Heart left ventricle (tissue), 16 donors: Measurements from ENCODE around the gene ZNF76. TPM values are rescaled to one million over a fixed set of nuclear protein-coding genes. Genes with fewer than 3 reads are reported as not detected.

Experiments
- ATAC-seq, 4 donors: fragments of 200-7000 bp; cut with Tn5 transposase; one replicate each; pipeline ENCODE4 v1.9.1; 2020 to 2022; ENCODE audit warnings: moderate library complexity in 4 of 4, mild to moderate bottlenecking in 3 of 4, moderate number of reproducible peaks in 1 of 4
- DNase-seq, 5 donors: peaks; one replicate each; pipeline ENCODE4 v3.0.0-alpha.2; 2020
- H3K27ac ChIP-seq, 12 donors: fragments of 200-600 bp; sonication (generic) in 4 of 12; one replicate each; pipeline versions ENCODE4 v1.5.0 to v1.8.0; 2016 to 2022; ENCODE audit warnings: mild to moderate bottlenecking in 2 of 12
- H3K27me3 ChIP-seq, 9 donors: fragments of 200-600 bp; sonication (generic) in 2 of 9; one replicate each; pipeline versions ENCODE4 v1.5.1 to v1.8.0; 2016 to 2022; ENCODE audit warnings: mild to moderate bottlenecking in 3 of 9
- H3K36me3 ChIP-seq, 9 donors: fragments of 200-600 bp; sonication (generic) in 2 of 9; one replicate each; pipeline versions ENCODE4 v1.5.0 to v1.8.0; 2018 to 2022; ENCODE audit warnings: mild to moderate bottlenecking in 2 of 9
- H3K4me1 ChIP-seq, 12 donors: fragments of 200-600 bp; sonication (generic) in 4 of 12; one replicate each; pipeline versions ENCODE4 v1.5.0 to v1.8.0; 2016 to 2022; ENCODE audit warnings: mild to moderate bottlenecking in 3 of 12
- H3K4me3 ChIP-seq, 12 donors: fragments of 200-600 bp; sonication (generic) in 4 of 12; one replicate each; pipeline versions ENCODE4 v1.5.0 to v1.8.0; 2017 to 2022; ENCODE audit warnings: mild to moderate bottlenecking in 9 of 12, moderate library complexity in 4 of 12
- H3K9me3 ChIP-seq, 12 donors: fragments of 200-600 bp; sonication (generic) in 4 of 12; one replicate each; pipeline versions ENCODE4 v1.5.0 to v1.8.0; 2016 to 2022; ENCODE audit warnings: mild to moderate bottlenecking in 1 of 12
- POLR2A ChIP-seq, 2 donors: fragments of 450-650 bp; IDR thresholded peaks; one replicate each; pipeline ENCODE4 v1.6.1; 2017; ENCODE audit warnings: antibody characterized with exemption in 2 of 2, mild to moderate bottlenecking in 2 of 2, moderate library complexity in 2 of 2
- WGBS, 4 donors: extraction: QIAGEN DNeasy Blood & Tissue Kit in 2 of 4; methylation state at CpG; one replicate each; pipeline versions ENCODE4 v1.1.5 to v1.1.7; 2013 to 2018; 5-methylcytosine and 5-hydroxymethylcytosine counted together
- intact Hi-C, 10 donors: fragments of 100-400 bp; cut with DNase I; formaldehyde crosslinking; loops; one replicate each; pipeline versions ENCODE4 v1.11.1 to v1.14.2; 2022
- polyA plus RNA-seq, 2 donors: library from polyadenylated mRNA; stranded (reverse); fragments of 200-250 nt; gene quantifications; one replicate each; pipeline ENCODE4 v1.2.3, GENCODE V29; 2013
- total RNA-seq, 9 donors: library from RNA; depleted of rRNA in 2 of 9; stranded (reverse); fragments of >200 nt in 2 of 9; fragmentation: NEBNext Ultra II Directional in 3 of 9; extraction: Animal tissue kit (Norgen Biotek cat#: 25700) in 3 of 9; gene quantifications; one replicate each; pipeline versions ENCODE4 v1.1.0 to v1.2.4, GENCODE V29; 2016 to 2023
- TF ChIP-seq, protein P1 (sequence below), 12 donors: fragments of 200-600 bp; sonication (generic) in 4 of 12; IDR thresholded peaks; one replicate each; pipeline versions ENCODE4 v1.5.0 to v1.8.0; 2018 to 2022; ENCODE audit warnings: antibody characterized with exemption in 12 of 12, mild to moderate bottlenecking in 5 of 12
- donor health status: ischemic (EF 13 %, LVEDD 7.1; RV severe dilation, severe dysfunction).
- donor health status: healthy with polysubstance abuse.
- donor health status: DM: no; HTN: yes; CAD: no.
- donor health status: DM: no; HTN: no; CAD: no.
- donor health status: ischemic (EF 25% LVEDD 6.9; RV normal size, moderate dysfunction).
- donor health status: ischemic (EF 25% LVEDD 5.7; RV mildly dilated, moderate dysfunction).
- donor health status: healthy.
- donor health status: DM: yes; HTN: yes; CAD: no.
- donor health status: ischemic (EF 35%, LVEDD 5.7; RV mildly dilated, moderate dysfunction).
- donor health status: nonischemic (EF 11% LVEDD 7.7; RV severe dilation, severe dysfunction).
- donor health status: DM: yes; HTN: yes; CAD: no.
- donor health status: PGD.
- donor health status: ischemic (EF 29% LVEDD 5.4; RV normal size, mild dysfunction).
- donor health status: nonischemic (EF 23%, LVEDD 6.1; RV moderate dilation, normal function).

Gene ZNF76
- total and polyA plus RNA-seq, 11 donors = 20.2 to 46.1 (median 33.0) TPM

DNA sequence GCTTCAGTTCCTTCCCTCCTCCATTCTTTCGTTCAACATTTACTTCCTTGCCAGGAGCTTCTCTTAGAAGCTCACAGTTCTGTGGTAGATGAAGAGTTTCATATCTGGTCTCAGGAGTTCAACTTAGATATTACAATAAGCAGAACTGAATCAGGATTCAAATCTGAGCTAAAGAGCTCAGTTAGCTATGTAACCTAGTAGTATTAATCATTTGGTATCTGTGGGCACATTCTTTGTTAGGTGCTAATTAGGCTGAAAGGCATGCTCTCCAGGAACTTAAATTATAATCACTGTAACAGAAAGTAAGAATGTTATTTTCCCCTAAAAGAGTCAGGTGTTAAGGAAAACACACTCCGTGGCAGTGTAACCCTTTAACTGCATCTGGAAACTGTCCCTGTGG, 8.4 kb downstream of the ZNF76 start:
- Histone ChIP-seq H3K36me3 (peaks cover 0 to 9% (median 0%) of the 10 kb centered on the region in 9 donors), H3K27ac (no peak overlapping the region), H3K27me3 (no peaks in the 10 kb centered on the region), H3K9me3 (no peaks in the 10 kb centered on the region), H3K4me3 (no peak overlapping the region), H3K4me1 (peaks cover 0 to 45% (median 23%) of the 10 kb centered on the region in 12 donors)
- 45 to 63% (median 56%) methylated on average over 2 of the region's 2 CpGs for WGBS, 4 donors
- TF ChIP-seq, protein P1, sequence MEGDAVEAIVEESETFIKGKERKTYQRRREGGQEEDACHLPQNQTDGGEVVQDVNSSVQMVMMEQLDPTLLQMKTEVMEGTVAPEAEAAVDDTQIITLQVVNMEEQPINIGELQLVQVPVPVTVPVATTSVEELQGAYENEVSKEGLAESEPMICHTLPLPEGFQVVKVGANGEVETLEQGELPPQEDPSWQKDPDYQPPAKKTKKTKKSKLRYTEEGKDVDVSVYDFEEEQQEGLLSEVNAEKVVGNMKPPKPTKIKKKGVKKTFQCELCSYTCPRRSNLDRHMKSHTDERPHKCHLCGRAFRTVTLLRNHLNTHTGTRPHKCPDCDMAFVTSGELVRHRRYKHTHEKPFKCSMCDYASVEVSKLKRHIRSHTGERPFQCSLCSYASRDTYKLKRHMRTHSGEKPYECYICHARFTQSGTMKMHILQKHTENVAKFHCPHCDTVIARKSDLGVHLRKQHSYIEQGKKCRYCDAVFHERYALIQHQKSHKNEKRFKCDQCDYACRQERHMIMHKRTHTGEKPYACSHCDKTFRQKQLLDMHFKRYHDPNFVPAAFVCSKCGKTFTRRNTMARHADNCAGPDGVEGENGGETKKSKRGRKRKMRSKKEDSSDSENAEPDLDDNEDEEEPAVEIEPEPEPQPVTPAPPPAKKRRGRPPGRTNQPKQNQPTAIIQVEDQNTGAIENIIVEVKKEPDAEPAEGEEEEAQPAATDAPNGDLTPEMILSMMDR (IDR thresholded peaks at IDR 0.05) = no peak
- TF ChIP-seq POLR2A (IDR thresholded peaks at IDR 0.05) = no peak
- DNase-seq = no peak
- ATAC-seq = no peak
- intact Hi-C loops = no loop called here

DNA sequence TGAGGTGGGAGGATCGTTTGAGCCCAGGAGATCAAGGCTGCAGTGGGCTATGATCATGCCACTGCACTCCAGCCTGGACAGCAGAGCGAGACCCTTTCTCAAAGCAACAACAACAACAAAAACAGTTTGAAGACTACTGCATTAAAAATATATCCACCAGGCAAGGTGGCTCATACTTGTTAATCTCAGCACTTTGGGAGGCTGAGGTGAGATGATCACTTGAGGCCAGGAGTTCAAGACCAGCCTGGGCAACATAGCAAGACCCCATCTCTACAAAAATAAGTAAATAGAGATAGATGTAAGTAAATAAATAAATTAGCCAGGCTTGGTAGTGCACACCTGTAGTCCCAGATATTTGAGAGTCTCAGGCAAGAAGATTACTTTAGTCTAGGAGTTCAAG, 12.5 kb downstream of the ZNF76 start:
- H3K4me3 ChIP-seq = no peak overlapping the region
- H3K9me3 ChIP-seq = no peaks in the 10 kb centered on the region
- no peaks in the 10 kb centered on the region for H3K27me3 ChIP-seq
- no peak for ATAC-seq
- no peak for DNase-seq
- intact Hi-C loops = no loop called here
- WGBS, 4 donors = 93 to 100% (median 95%) methylated on average over 2 of the region's 2 CpGs
- no peak overlapping the region for H3K27ac ChIP-seq
- H3K4me1 ChIP-seq = peaks cover 0 to 38% (median 22%) of the 10 kb centered on the region in 12 donors
- peaks cover 0 to 9% (median 0%) of the 10 kb centered on the region in 9 donors for H3K36me3 ChIP-seq
- TF ChIP-seq, protein P1 (IDR thresholded peaks at IDR 0.05) = no peak
- no peak for TF ChIP-seq POLR2A (IDR thresholded peaks at IDR 0.05)

DNA sequence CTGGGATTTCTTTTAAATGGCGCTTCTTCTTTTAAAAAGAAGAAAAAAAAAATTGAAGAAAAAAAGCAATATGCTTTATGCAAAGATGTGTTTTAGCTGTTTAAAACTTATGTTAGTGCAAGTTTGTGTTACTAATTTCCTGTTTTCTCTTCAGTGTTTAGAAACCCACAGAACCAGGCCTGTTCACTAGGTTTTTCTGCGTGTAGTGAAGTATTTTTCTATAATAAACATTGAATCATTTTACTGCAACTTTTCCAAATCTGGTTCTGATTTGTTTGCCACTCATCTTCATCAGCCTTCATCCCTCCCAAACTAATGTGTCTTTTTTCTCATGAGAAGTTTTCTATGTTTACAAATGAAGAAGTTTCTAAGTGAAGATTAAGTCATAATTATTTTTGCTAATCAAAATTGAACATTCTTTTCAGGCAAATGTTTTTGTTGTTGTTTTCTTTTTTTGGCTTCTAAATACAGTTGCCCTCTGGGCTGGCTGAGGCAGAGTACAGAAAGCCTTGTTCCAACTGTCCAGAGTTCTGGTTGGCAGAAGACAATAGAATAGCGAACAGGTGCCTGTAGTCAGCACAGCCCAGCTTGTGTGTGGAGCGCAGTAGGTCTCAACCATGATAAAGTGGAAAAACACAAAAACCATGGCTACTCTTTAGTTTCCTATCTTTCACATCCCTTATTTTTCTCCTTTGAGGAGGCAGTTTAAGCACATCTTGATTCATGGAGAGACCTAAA, 14.5 kb downstream of the ZNF76 start:
- intact Hi-C loops = no loop called here
- no peak for TF ChIP-seq POLR2A (IDR thresholded peaks at IDR 0.05)
- TF ChIP-seq, protein P1 (IDR thresholded peaks at IDR 0.05) = no peak
- H3K4me3 ChIP-seq = no peak overlapping the region
- peaks cover 0 to 23% (median 18%) of the 10 kb centered on the region in 12 donors for H3K4me1 ChIP-seq
- peak overlapping the region in 2 of 12 donors; percentile 16 to 46 for H3K27ac ChIP-seq
- peaks cover 0 to 9% (median 0%) of the 10 kb centered on the region in 9 donors for H3K36me3 ChIP-seq
- no peaks in the 10 kb centered on the region for H3K27me3 ChIP-seq
- H3K9me3 ChIP-seq = no peaks in the 10 kb centered on the region
- ATAC-seq (peak in 1 of 4 donors; percentile 13), DNase-seq (no peak)
- 84 to 91% (median 87%) methylated on average over 4 of the region's 4 CpGs for WGBS, 4 donors

DNA sequence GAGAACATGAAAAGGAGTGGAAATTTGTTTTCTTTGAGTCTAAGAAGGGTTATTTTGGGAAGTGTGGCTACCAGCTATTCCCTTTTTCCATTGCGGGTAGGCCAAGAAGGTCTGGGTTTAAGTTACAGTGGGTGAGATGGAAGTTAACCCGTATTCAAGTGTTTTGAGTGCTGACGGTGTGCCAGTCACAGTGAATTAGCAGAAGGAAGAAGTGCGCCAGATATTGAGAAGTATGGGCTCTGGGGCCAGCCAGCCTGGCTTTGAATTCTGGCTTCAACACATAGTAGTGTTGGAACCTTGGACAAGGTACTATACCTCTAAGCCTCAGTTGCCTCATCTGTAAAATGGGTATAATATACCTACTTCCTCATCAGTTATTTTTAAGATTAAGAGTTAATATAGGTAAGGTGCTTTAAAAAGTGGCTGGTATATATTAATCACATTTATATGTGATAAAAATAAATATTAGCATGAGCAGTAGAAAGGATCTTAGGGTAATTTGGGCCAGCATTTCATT, 16.3 kb downstream of the ZNF76 start:
- ATAC-seq = peak in 3 of 4 donors; percentile 5 to 8 (median 5)

More for the DNA sequence above, 16.3 kb downstream of the ZNF76 start:
- H3K9me3 ChIP-seq = no peaks in the 10 kb centered on the region
- DNase-seq = no peak
- TF ChIP-seq, protein P1 (IDR thresholded peaks at IDR 0.05) = no peak
- TF ChIP-seq POLR2A (IDR thresholded peaks at IDR 0.05) = no peak
- H3K36me3 ChIP-seq = peaks cover 0 to 4% (median 0%) of the 10 kb centered on the region in 9 donors
- H3K4me1 ChIP-seq = peaks cover 0 to 33% (median 18%) of the 10 kb centered on the region in 12 donors
- WGBS, 4 donors = 72 to 83% (median 77%) methylated on average over 4 of the region's 4 CpGs
- no peak overlapping the region for H3K4me3 ChIP-seq
- H3K27ac ChIP-seq = peak overlapping the region in 11 of 12 donors; percentile 4 to 71 (median 54)
- intact Hi-C loops = no loop called here
- H3K27me3 ChIP-seq = no peaks in the 10 kb centered on the region
